Neural progenitor cell (in vitro differentiated cells): ENCODE results near the gene ABAT. TPM values are rescaled to one million over a fixed set of nuclear protein-coding genes. Genes with fewer than 3 reads are reported as not detected.

Experiments used
- DNase-seq: peaks from one replicate; pipeline ENCODE4 v3.0.0-alpha.2; 2016; ENCODE audit warnings: low spot score
- H2AFZ ChIP-seq: fragments of 200-600 bp; sonication (generic); replicated peaks from 2 replicates; pipeline ENCODE4 v1.6.1; 2016; ENCODE audit warnings: antibody characterized with exemption
- H3F3A ChIP-seq: fragments of 200-600 bp; sonication (generic); 2 replicates; pipeline ENCODE4 v1.6.1; 2016; ENCODE audit warnings: antibody characterized with exemption, low read depth
- H3K27ac ChIP-seq: fragments of 200-600 bp; sonication (generic); 2 replicates; pipeline ENCODE4 v1.5.1; 2016; ENCODE audit warnings: mild to moderate bottlenecking
- H3K27me3 ChIP-seq: fragments of 200-600 bp; sonication (generic); 2 replicates; pipeline ENCODE4 v1.6.1; 2016; ENCODE audit warnings: mild to moderate bottlenecking, moderate library complexity
- H3K36me3 ChIP-seq: fragments of 200-600 bp; sonication (generic); 2 replicates; pipeline ENCODE4 v1.5.1; 2016
- H3K4me1 ChIP-seq: fragments of 200-600 bp; sonication (generic); 2 replicates; pipeline ENCODE4 v1.6.1; 2016; ENCODE audit warnings: mixed run types
- H3K4me2 ChIP-seq: fragments of 200-600 bp; sonication (generic); 2 replicates; pipeline ENCODE4 v1.6.1; 2016
- H3K4me3 ChIP-seq: fragments of 200-600 bp; sonication (generic); 2 replicates; pipeline ENCODE4 v1.5.1; 2016
- H3K79me2 ChIP-seq: fragments of 200-600 bp; sonication (generic); 2 replicates; pipeline ENCODE4 v1.6.1; 2016; ENCODE audit warnings: low read depth
- H3K9ac ChIP-seq: fragments of 200-600 bp; sonication (generic); 2 replicates; pipeline ENCODE4 v1.6.1; 2016
- H3K9me3 ChIP-seq: fragments of 200-600 bp; sonication (generic); 2 replicates; pipeline ENCODE4 v1.5.1; 2016; ENCODE audit warnings: low read depth
- H4K20me1 ChIP-seq: fragments of 200-600 bp; sonication (generic); 2 replicates; pipeline ENCODE4 v1.6.1; 2016; ENCODE audit warnings: low read depth
- H3K27ac Mint-ChIP-seq: 3 replicates; pipeline ENCODE4 v1.8.0; 2021; ENCODE audit warnings: mixed read lengths
- H3K27me3 Mint-ChIP-seq: 2 replicates; pipeline ENCODE4 v1.8.0; 2022; ENCODE audit warnings: low read depth, mild to moderate bottlenecking, inconsistent platforms, moderate library complexity, mixed read lengths; ENCODE audit not compliant: insufficient read depth
- H3K36me3 Mint-ChIP-seq: 3 replicates; pipeline ENCODE4 v1.8.0; 2021; ENCODE audit warnings: mixed read lengths
- H3K4me1 Mint-ChIP-seq: 3 replicates; pipeline ENCODE4 v1.8.0; 2021; ENCODE audit warnings: mixed read lengths
- H3K4me3 Mint-ChIP-seq: 3 replicates; pipeline ENCODE4 v1.8.0; 2021; ENCODE audit warnings: mild to moderate bottlenecking, moderate library complexity, mixed read lengths
- H3K9me3 Mint-ChIP-seq: 3 replicates; pipeline ENCODE4 v1.8.0; 2020; ENCODE audit warnings: mixed read lengths
- CTCF ChIP-seq: fragments of 200-600 bp; sonication (generic); IDR thresholded peaks from 2 replicates; pipeline ENCODE4 v1.5.1; 2017; ENCODE audit warnings: antibody characterized with exemption, mild to moderate bottlenecking
- EZH2 ChIP-seq: fragments of 200-600 bp; sonication (generic); IDR thresholded peaks from 2 replicates; pipeline ENCODE4 v1.6.1; 2017; ENCODE audit warnings: antibody characterized with exemption, mild to moderate bottlenecking, moderate library complexity
- EZH2phosphoT487 ChIP-seq: fragments of 200-600 bp; sonication (generic); IDR thresholded peaks from 2 replicates; pipeline ENCODE4 v1.6.1; 2017; ENCODE audit warnings: antibody characterized with exemption
- total RNA-seq: library from RNA; depleted of rRNA; stranded (reverse); fragments of >200 nt; gene quantifications from 2 replicates; pipeline ENCODE4 v1.2.3, GENCODE V29; 2015; ENCODE audit warnings: low replicate concordance

ABAT gene
- total RNA-seq, 1 donor from 2014 or later: 7.3 TPM

GRCh38 chr16:8645831-8646230 lies 28.6 kb upstream of the ABAT start:
- DNase-seq: no peak
- Histone ChIP-seq H3K4me1 (no peaks in the 10 kb centered on the region), H3K9ac (no peak overlapping the region), H4K20me1 (no peaks in the 10 kb centered on the region), H3K27ac (no peak overlapping the region), H3F3A (peaks cover 7% of the 10 kb centered on the region), H3K79me2 (no peaks in the 10 kb centered on the region), H3K36me3 (no peaks in the 10 kb centered on the region), H3K4me3 (no peak overlapping the region), H3K4me2 (no peak overlapping the region), H3K27me3 (no peaks in the 10 kb centered on the region), H3K9me3 (no peaks in the 10 kb centered on the region), H2AFZ (no peak overlapping the region)
- no peaks in the 10 kb centered on the region for H3K9me3 Mint-ChIP-seq
- TF ChIP-seq EZH2 (no peak), EZH2phosphoT487 (no peak), CTCF (no peak)
- H3K36me3 Mint-ChIP-seq: peaks cover 41% of the 10 kb centered on the region
- H3K4me1 Mint-ChIP-seq: no peaks in the 10 kb centered on the region
- H3K27me3 Mint-ChIP-seq: peaks cover 4% of the 10 kb centered on the region
- H3K4me3 Mint-ChIP-seq: no peak overlapping the region
- H3K27ac Mint-ChIP-seq: no peak overlapping the region

- Histone ChIP-seq H3F3A (peaks cover 9% of the 10 kb centered on the region), H3K4me3 (no peak overlapping the region), H2AFZ (no peak overlapping the region), H3K36me3 (no peaks in the 10 kb centered on the region), H3K9ac (no peak overlapping the region), H3K4me1 (no peaks in the 10 kb centered on the region), H3K27ac (no peak overlapping the region), H3K9me3 (no peaks in the 10 kb centered on the region), H4K20me1 (no peaks in the 10 kb centered on the region), H3K27me3 (no peaks in the 10 kb centered on the region), H3K79me2 (no peaks in the 10 kb centered on the region), H3K4me2 (no peak overlapping the region)
- H3K36me3 Mint-ChIP-seq: peaks cover 38% of the 10 kb centered on the region
- DNase-seq: no peak
- no peak overlapping the region for H3K27ac Mint-ChIP-seq
- no peak for TF ChIP-seq EZH2
- no peak for TF ChIP-seq CTCF
- TF ChIP-seq EZH2phosphoT487: no peak
- peaks cover 5% of the 10 kb centered on the region for H3K27me3 Mint-ChIP-seq
- peaks cover 2% of the 10 kb centered on the region for H3K4me1 Mint-ChIP-seq
- H3K9me3 Mint-ChIP-seq: no peaks in the 10 kb centered on the region
- H3K4me3 Mint-ChIP-seq: no peak overlapping the region
Observed at GRCh38 chr16:8646326-8647053, 27.9 kb upstream of the ABAT start.

- Histone ChIP-seq H3F3A (peaks cover 11% of the 10 kb centered on the region), H3K9ac (no peak overlapping the region), H3K4me1 (no peaks in the 10 kb centered on the region), H3K79me2 (no peaks in the 10 kb centered on the region), H4K20me1 (no peaks in the 10 kb centered on the region), H2AFZ (no peak overlapping the region), H3K4me3 (no peak overlapping the region), H3K36me3 (no peaks in the 10 kb centered on the region), H3K9me3 (no peaks in the 10 kb centered on the region), H3K27ac (no peak overlapping the region), H3K27me3 (no peaks in the 10 kb centered on the region), H3K4me2 (no peak overlapping the region)
- no peak overlapping the region for H3K27ac Mint-ChIP-seq
- H3K4me3 Mint-ChIP-seq: no peak overlapping the region
- H3K36me3 Mint-ChIP-seq: peaks cover 28% of the 10 kb centered on the region
- H3K27me3 Mint-ChIP-seq: peaks cover 11% of the 10 kb centered on the region
- H3K9me3 Mint-ChIP-seq: no peaks in the 10 kb centered on the region
- H3K4me1 Mint-ChIP-seq: peaks cover 7% of the 10 kb centered on the region
- TF ChIP-seq EZH2: no peak
- no peak for TF ChIP-seq EZH2phosphoT487
- no peak for DNase-seq
Observed at GRCh38 chr16:8647721-8648318, 26.6 kb upstream of the ABAT start.

- no peaks in the 10 kb centered on the region for H3K79me2 ChIP-seq
- Mint-ChIP-seq H3K4me1 (peaks cover 7% of the 10 kb centered on the region), H3K36me3 (peaks cover 20% of the 10 kb centered on the region), H3K9me3 (no peaks in the 10 kb centered on the region), H3K27me3 (peaks cover 11% of the 10 kb centered on the region), H3K4me3 (no peak overlapping the region), H3K27ac (no peak overlapping the region)
- H3K27ac ChIP-seq: no peak overlapping the region
- H2AFZ ChIP-seq: no peak overlapping the region
- DNase-seq: no peak
- H3K4me3 ChIP-seq: no peak overlapping the region
- H3K27me3 ChIP-seq: no peaks in the 10 kb centered on the region
- no peak overlapping the region for H3K9ac ChIP-seq
- H3K4me1 ChIP-seq: no peaks in the 10 kb centered on the region
- H3K36me3 ChIP-seq: no peaks in the 10 kb centered on the region
- H3F3A ChIP-seq: peaks cover 11% of the 10 kb centered on the region
- H3K4me2 ChIP-seq: no peak overlapping the region
- H4K20me1 ChIP-seq: no peaks in the 10 kb centered on the region
- H3K9me3 ChIP-seq: no peaks in the 10 kb centered on the region
- TF ChIP-seq CTCF (no peak), EZH2phosphoT487 (no peak), EZH2 (no peak)
Observed at GRCh38 chr16:8648877-8649276, 25.5 kb upstream of the ABAT start.
